K562 (cell line): ENCODE data around the gene MAPK8IP2. TPM values are rescaled to one million over a fixed set of nuclear protein-coding genes. Genes with fewer than 3 reads are reported as not detected.

ENCODE experiments used
- BCOR ChIP-seq: fragments of 450-650 bp; IDR thresholded peaks from 2 replicates; pipeline ENCODE4 v1.6.1; 2016
- CBX2 ChIP-seq: fragments of 200-600 bp; sonication (generic); IDR thresholded peaks from one replicate; pipeline ENCODE4 v1.6.1; 2012; ENCODE audit warnings: mild to moderate bottlenecking, low read length, inconsistent platforms; ENCODE audit not compliant: insufficient read depth, poor library complexity, severe bottlenecking
- FIP1L1 ChIP-seq: fragments of 200-400 bp; formaldehyde crosslinking; IDR thresholded peaks from 2 replicates; pipeline ENCODE4 v1.6.1; 2018; ENCODE audit warnings: mild to moderate bottlenecking, low read depth, low read length; ENCODE audit not compliant: poor library complexity, severe bottlenecking
- HDAC1 ChIP-seq, 2 experiments: fragments of 450-650 bp; IDR thresholded peaks; 2 replicates each; pipeline ENCODE4 v1.6.1; 2016 to 2017; ENCODE audit warnings: inconsistent platforms in 1 of 2, mild to moderate bottlenecking in 1 of 2, moderate library complexity in 1 of 2
- HDGF ChIP-seq: fragments of 450-650 bp; IDR thresholded peaks from 2 replicates; pipeline ENCODE4 v1.6.1; 2016
- HIVEP1 ChIP-seq: fragments of 250-450 bp; sonication (Bioruptor Pico); IDR thresholded peaks from 2 replicates; pipeline ENCODE4 v1.4.0; 2020; ENCODE audit warnings: mild to moderate bottlenecking
- JUND ChIP-seq, 2 experiments: IDR thresholded peaks; 2 replicates in 1 of 2; 3 replicates in 1 of 2; pipeline ENCODE4 v1.6.1; 2011; ENCODE audit warnings: borderline replicate concordance in 2 of 2, low read depth in 2 of 2, low read length in 2 of 2, improper control_type of control experiment in 1 of 2, missing biosample characterization in 1 of 2, missing genetic modification characterization in 1 of 2, missing genetic modification reagents in 1 of 2
- KLF1 ChIP-seq: fragments of 450-650 bp; IDR thresholded peaks from 2 replicates; pipeline ENCODE4 v1.6.1; 2016; ENCODE audit warnings: missing genetic modification characterization, missing compliant biosample characterization
- LARP7 ChIP-seq: fragments of 450-650 bp; IDR thresholded peaks from 2 replicates; pipeline ENCODE4 v1.6.1; 2016
- MBD2 ChIP-seq: sonication (generic); IDR thresholded peaks from 2 replicates; pipeline ENCODE4 v1.6.1; 2016; ENCODE audit warnings: low read depth, borderline replicate concordance
- PHB ChIP-seq: fragments of 250-450 bp; sonication (Bioruptor Pico); IDR thresholded peaks from 2 replicates; pipeline ENCODE4 v1.5.0; 2021
- PHF21A ChIP-seq: fragments of 450-650 bp; IDR thresholded peaks from 2 replicates; pipeline ENCODE4 v1.6.1; 2017; ENCODE audit warnings: low read depth, borderline replicate concordance
- PREB ChIP-seq: sonication (generic); formaldehyde crosslinking; IDR thresholded peaks from 2 replicates; pipeline ENCODE4 v1.8.1; 2023; ENCODE audit warnings: mild to moderate bottlenecking, missing genetic modification reagents
- SAFB ChIP-seq: fragments of 200-400 bp; formaldehyde crosslinking; IDR thresholded peaks from 2 replicates; pipeline ENCODE4 v1.6.1; 2017; ENCODE audit warnings: low read depth, low read length, borderline replicate concordance
- SLC30A9 ChIP-seq: fragments of 250-450 bp; sonication (Bioruptor Pico); IDR thresholded peaks from 2 replicates; pipeline ENCODE4 v1.8.0; 2022; ENCODE audit warnings: mild to moderate bottlenecking, moderate library complexity
- SMARCC2 ChIP-seq: fragments of 450-650 bp; IDR thresholded peaks from 2 replicates; pipeline ENCODE4 v1.6.1; 2017; ENCODE audit warnings: antibody characterized with exemption, moderate library complexity, mild to moderate bottlenecking, low read depth
- TEAD1 ChIP-seq, 2 experiments: fragments of 450-650 bp in 1 of 2; sonication (generic) in 1 of 2; formaldehyde crosslinking; IDR thresholded peaks; 2 replicates each; pipeline versions ENCODE4 v1.4.0 to v1.8.0; 2020 to 2022; ENCODE audit warnings: mild to moderate bottlenecking in 2 of 2, missing genetic modification reagents in 1 of 2
- THRB ChIP-seq: fragments of 450-650 bp; formaldehyde crosslinking; conservative IDR thresholded peaks from 2 replicates; pipeline ENCODE4 v1.4.0; 2022; ENCODE audit warnings: mild to moderate bottlenecking, missing genetic modification characterization
- ZBTB26 ChIP-seq: fragments of 450-650 bp; formaldehyde crosslinking; IDR thresholded peaks from 2 replicates; pipeline ENCODE4 v1.4.0; 2022; ENCODE audit warnings: missing genetic modification characterization
- ZFP1 ChIP-seq: fragments of 450-650 bp; formaldehyde crosslinking; IDR thresholded peaks from 2 replicates; pipeline ENCODE4 v1.4.0; 2020; ENCODE audit warnings: mild to moderate bottlenecking, mixed read lengths
- ZFPM2 ChIP-seq: fragments of 250-450 bp; sonication (Bioruptor Pico); IDR thresholded peaks from 2 replicates; pipeline ENCODE4 v1.5.1; 2022; ENCODE audit warnings: mild to moderate bottlenecking
- polyA plus RNA-seq, 8 experiments: library from polyadenylated mRNA; depleted of rRNA in 4 of 8; stranded (reverse) in 5 of 8; unstranded in 3 of 8; fragments of >200 nt; fragmentation: Nextera tagmentation in 2 of 8; fragmentation: Illumina TruSeq in 1 of 8; extraction: Ambion mirVana in 2 of 8; extraction: Trizol in 1 of 8; gene quantifications; 2 replicates each; pipeline versions ENCODE4 v1.2.1 to v1.2.3, GENCODE V29; 2011 to 2014; ENCODE audit warnings: inconsistent platforms in 1 of 8, missing spikeins in 1 of 8
- total RNA-seq, 7 experiments: library from RNA; depleted of rRNA in 6 of 7; stranded (reverse); fragments of >200 nt in 6 of 7; fragmentation: Illumina TruSeq in 2 of 7; extraction: Trizol in 2 of 7; gene quantifications; 2 replicates each; pipeline versions ENCODE4 v1.2.1 to v1.2.3, GENCODE V29; 2011 to 2021; ENCODE audit warnings: low replicate concordance in 1 of 7
- TF ChIP-seq, protein P1 (sequence below): IDR thresholded peaks from 2 replicates; pipeline ENCODE4 v1.6.1; 2016; ENCODE audit warnings: missing genetic modification characterization, missing compliant biosample characterization
- TF ChIP-seq, protein P2 (sequence below), 3 experiments: fragments of 200-800 bp in 1 of 3; sonication (Bioruptor generic) in 1 of 3; sonication (generic) in 1 of 3; formaldehyde crosslinking in 1 of 3; IDR thresholded peaks; 2 replicates each; pipeline versions ENCODE4 v1.6.1 to v1.8.0; 2016 to 2022; ENCODE audit warnings: mild to moderate bottlenecking in 2 of 3, missing compliant biosample characterization in 2 of 3, missing genetic modification characterization in 2 of 3, missing genetic modification reagents in 1 of 3

Gene MAPK8IP2
- total and polyA plus RNA-seq, 9 of the 15 experiments (the other 6 are each of a cell fraction or from before 2014, with no cell fraction given) = 0.01 to 0.47 (median 0.07) TPM; not detected in 2

DNA sequence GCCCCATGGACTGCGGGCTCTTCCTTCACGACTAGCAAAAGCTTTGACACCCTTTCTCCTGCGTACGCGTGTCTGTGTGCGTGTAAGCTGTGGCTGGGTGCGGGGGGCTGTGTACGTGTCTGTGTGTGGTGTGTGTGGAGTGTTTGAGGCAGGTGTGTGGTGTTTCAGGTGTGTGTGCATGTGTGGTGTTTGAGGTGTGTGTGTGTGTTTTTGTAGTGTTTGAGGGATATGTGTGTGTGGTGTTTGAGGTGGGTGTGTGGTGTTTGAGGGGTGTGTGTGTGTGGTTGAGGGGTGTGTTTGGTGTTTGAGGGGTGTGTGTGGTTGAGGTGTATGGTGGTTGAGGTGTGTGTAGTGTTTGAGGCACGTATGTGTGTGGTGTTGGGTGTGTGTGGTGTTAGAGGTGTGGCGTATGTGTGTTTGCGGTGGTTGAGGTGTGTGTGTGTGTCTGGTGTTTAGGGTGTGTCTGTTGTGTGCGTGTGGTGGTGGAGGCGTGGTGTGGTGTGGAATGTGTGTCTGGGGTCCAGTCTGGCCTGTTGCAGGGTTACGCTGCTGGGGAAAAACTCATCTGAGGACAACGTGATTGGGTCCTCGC, 28.0 kb downstream of the MAPK8IP2 start (continued):
- TF ChIP-seq LARP7 (peak; percentile 94; the same call in 1 of the 2 replicates), ZFPM2 (CRISPR knock-in tag) (no peak), PHF21A (no peak), PHB (CRISPR knock-in tag) (no peak), SLC30A9 (no peak), HDGF (peak; percentile 82; the same call in 1 of the 2 replicates), THRB (no peak), TEAD1 (CRISPR knock-in tag; IDR thresholded peaks at IDR 0.05) (no peak), MBD2 (no peak), BCOR (no peak), PREB (CRISPR knock-in tag) (no peak), FIP1L1 (no peak), SAFB (no peak), JUND (IDR thresholded peaks at IDR 0.05; ENCODE audit: borderline replicate concordance, low read depth, low read length) (no peak), JUND (tag; IDR thresholded peaks at IDR 0.05; ENCODE audit: borderline replicate concordance, low read depth, low read length) (no peak), ZBTB26 (CRISPR knock-in tag) (peak; percentile 74; the same call in 1 of the 2 replicates), CBX2 (no peak), KLF1 (tag) (no peak), HDAC1 (IDR thresholded peaks at IDR 0.05) (peak in 1 of 2 experiments; percentile 59; a peak in 2 of 4 replicates), ZFP1 (CRISPR knock-in tag) (no peak), HIVEP1 (CRISPR knock-in tag) (no peak), SMARCC2 (no peak)
- TF ChIP-seq, protein P1, sequence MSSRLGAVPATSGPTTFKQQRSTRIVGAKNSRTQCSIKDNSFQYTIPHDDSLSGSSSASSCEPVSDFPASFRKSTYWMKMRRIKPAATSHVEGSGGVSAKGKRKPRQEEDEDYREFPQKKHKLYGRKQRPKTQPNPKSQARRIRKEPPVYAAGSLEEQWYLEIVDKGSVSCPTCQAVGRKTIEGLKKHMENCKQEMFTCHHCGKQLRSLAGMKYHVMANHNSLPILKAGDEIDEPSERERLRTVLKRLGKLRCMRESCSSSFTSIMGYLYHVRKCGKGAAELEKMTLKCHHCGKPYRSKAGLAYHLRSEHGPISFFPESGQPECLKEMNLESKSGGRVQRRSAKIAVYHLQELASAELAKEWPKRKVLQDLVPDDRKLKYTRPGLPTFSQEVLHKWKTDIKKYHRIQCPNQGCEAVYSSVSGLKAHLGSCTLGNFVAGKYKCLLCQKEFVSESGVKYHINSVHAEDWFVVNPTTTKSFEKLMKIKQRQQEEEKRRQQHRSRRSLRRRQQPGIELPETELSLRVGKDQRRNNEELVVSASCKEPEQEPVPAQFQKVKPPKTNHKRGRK (tag) = no peak
- TF ChIP-seq, protein P2, sequence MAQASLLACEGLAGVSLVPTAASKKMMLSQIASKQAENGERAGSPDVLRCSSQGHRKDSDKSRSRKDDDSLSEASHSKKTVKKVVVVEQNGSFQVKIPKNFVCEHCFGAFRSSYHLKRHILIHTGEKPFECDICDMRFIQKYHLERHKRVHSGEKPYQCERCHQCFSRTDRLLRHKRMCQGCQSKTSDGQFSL (CRISPR knock-in tag; IDR thresholded peaks at IDR 0.05) = no peak
- TF ChIP-seq, protein P2 (tag; IDR thresholded peaks at IDR 0.05) = no peak
